H9 (cell line): ENCODE measurements around the gene KDM2B. TPM values are rescaled to one million over a fixed set of nuclear protein-coding genes. Genes with fewer than 3 reads are reported as not detected.

ENCODE experiments used
- DNase-seq: peaks from one replicate; pipeline ENCODE4 v3.0.0-alpha.2; 2017
- H2AFZ ChIP-seq: one replicate; pipeline ENCODE4 v1.6.1; 2013; ENCODE audit warnings: mild to moderate bottlenecking, low read length, control low read depth, moderate library complexity
- H2AK5ac ChIP-seq: 2 replicates; pipeline ENCODE4 v1.6.1; 2013; ENCODE audit warnings: low read length, control low read depth, mixed read lengths; ENCODE audit not compliant: insufficient read length
- H2BK120ac ChIP-seq: one replicate; pipeline ENCODE4 v1.6.1; 2013; ENCODE audit warnings: low read depth, mild to moderate bottlenecking, low read length, control low read depth, inconsistent platforms; ENCODE audit not compliant: poor library complexity, severe bottlenecking
- H2BK12ac ChIP-seq: 2 replicates; pipeline ENCODE4 v1.6.1; 2013; ENCODE audit warnings: low read length, control low read depth, mixed read lengths, low read depth; ENCODE audit not compliant: insufficient read length
- H2BK15ac ChIP-seq: 2 replicates; pipeline ENCODE4 v1.6.1; 2013; ENCODE audit warnings: low read depth, low read length, control low read depth
- H2BK20ac ChIP-seq: one replicate; pipeline ENCODE4 v1.6.1; 2013; ENCODE audit warnings: low read depth, mild to moderate bottlenecking, low read length, control low read depth, inconsistent platforms; ENCODE audit not compliant: poor library complexity, severe bottlenecking
- H2BK5ac ChIP-seq: 2 replicates; pipeline ENCODE4 v1.6.1; 2013; ENCODE audit warnings: low read length, control low read depth, mixed read lengths; ENCODE audit not compliant: insufficient read length
- H3K14ac ChIP-seq: 2 replicates; pipeline ENCODE4 v1.6.1; 2013; ENCODE audit warnings: low read length, control low read depth; ENCODE audit not compliant: insufficient read depth
- H3K18ac ChIP-seq: 2 replicates; pipeline ENCODE4 v1.6.1; 2013; ENCODE audit warnings: low read depth, mild to moderate bottlenecking, mixed read lengths, low read length, control low read depth; ENCODE audit not compliant: insufficient read length
- H3K23ac ChIP-seq: 2 replicates; pipeline ENCODE4 v1.6.1; 2013; ENCODE audit warnings: low read length, control low read depth, mixed read lengths, low read depth; ENCODE audit not compliant: insufficient read length
- H3K23me2 ChIP-seq: 2 replicates; pipeline ENCODE4 v1.6.1; 2013; ENCODE audit warnings: low read depth, mild to moderate bottlenecking, mixed read lengths, low read length, control low read depth; ENCODE audit not compliant: insufficient read length, poor library complexity, severe bottlenecking
- H3K27ac ChIP-seq: 2 replicates; pipeline ENCODE4 v1.5.1; 2013; ENCODE audit warnings: low read length, control low read depth, mixed read lengths, low read depth; ENCODE audit not compliant: insufficient read length
- H3K27me3 ChIP-seq: 2 replicates; pipeline ENCODE4 v1.6.1; 2013; ENCODE audit warnings: low read length, control low read depth, inconsistent platforms; ENCODE audit not compliant: insufficient read depth
- H3K4ac ChIP-seq: 2 replicates; pipeline ENCODE4 v1.6.1; 2013; ENCODE audit warnings: low read depth, mild to moderate bottlenecking, control low read depth, inconsistent platforms, low read length, moderate library complexity
- H3K4me1 ChIP-seq: 2 replicates; pipeline ENCODE4 v1.6.1; 2013; ENCODE audit warnings: low read length, control low read depth, inconsistent platforms; ENCODE audit not compliant: insufficient read depth
- H3K4me2 ChIP-seq: 2 replicates; pipeline ENCODE4 v1.6.1; 2013; ENCODE audit warnings: low read length, control low read depth, mixed read lengths; ENCODE audit not compliant: insufficient read length, insufficient read depth
- H3K56ac ChIP-seq: 2 replicates; pipeline ENCODE4 v1.6.1; 2013; ENCODE audit warnings: low read depth, mild to moderate bottlenecking, mixed read lengths, low read length, control low read depth; ENCODE audit not compliant: insufficient read length
- H3K79me1 ChIP-seq: 2 replicates; pipeline ENCODE4 v1.6.1; 2013; ENCODE audit warnings: low read depth, mild to moderate bottlenecking, moderate library complexity, low read length, control low read depth, inconsistent platforms; ENCODE audit not compliant: insufficient read depth, poor library complexity, severe bottlenecking
- H3K79me2 ChIP-seq: 2 replicates; pipeline ENCODE4 v1.6.1; 2013; ENCODE audit warnings: low read length, control low read depth, inconsistent platforms; ENCODE audit not compliant: insufficient read depth
- H3K9ac ChIP-seq: 2 replicates; pipeline ENCODE4 v1.6.1; 2013; ENCODE audit warnings: low read length, control low read depth, mixed read lengths; ENCODE audit not compliant: insufficient read length; ENCODE audit errors: extremely low read depth
- H3K9me3 ChIP-seq: one replicate; pipeline ENCODE4 v1.6.1; 2013; ENCODE audit warnings: low read depth, low read length, inconsistent platforms; ENCODE audit not compliant: control insufficient read depth
- H3T11ph ChIP-seq: one replicate; pipeline ENCODE4 v1.6.1; 2013; ENCODE audit warnings: mild to moderate bottlenecking, low read length, control low read depth, inconsistent platforms
- H4K20me1 ChIP-seq: one replicate; pipeline ENCODE4 v1.6.1; 2013; ENCODE audit not compliant: control insufficient read depth, insufficient read length, insufficient read depth
- H4K5ac ChIP-seq: 2 replicates; pipeline ENCODE4 v1.6.1; 2013; ENCODE audit warnings: low read depth, mild to moderate bottlenecking, mixed read lengths, low read length, control low read depth; ENCODE audit not compliant: insufficient read length
- H4K8ac ChIP-seq: replicated peaks from 2 replicates; pipeline ENCODE4 v1.6.1; 2013; ENCODE audit warnings: low read length, control low read depth, mixed read lengths, low read depth; ENCODE audit not compliant: insufficient read length
- H4K91ac ChIP-seq: 2 replicates; pipeline ENCODE4 v1.6.1; 2013; ENCODE audit warnings: low read depth, mild to moderate bottlenecking, moderate library complexity, mixed read lengths, low read length, control low read depth; ENCODE audit not compliant: insufficient read length
- H3K27ac Mint-ChIP-seq, 3 experiments: 2 replicates in 2 of 3; 3 replicates in 1 of 3; pipeline ENCODE4 v1.8.0; 2020 to 2021; ENCODE audit warnings: mixed read lengths in 3 of 3, mild to moderate bottlenecking in 1 of 3, moderate library complexity in 1 of 3
- H3K27me3 Mint-ChIP-seq: 2 replicates; pipeline ENCODE4 v1.8.0; 2021; ENCODE audit warnings: low read depth, mild to moderate bottlenecking, moderate library complexity, mixed read lengths
- H3K36me3 Mint-ChIP-seq, 3 experiments: 2 replicates in 2 of 3; 3 replicates in 1 of 3; pipeline ENCODE4 v1.8.0; 2020 to 2021; ENCODE audit warnings: low read depth in 3 of 3, mixed read lengths in 3 of 3; ENCODE audit not compliant: insufficient read depth in 1 of 3
- H3K4me1 Mint-ChIP-seq, 2 experiments: 2 replicates each; pipeline ENCODE4 v1.8.0; 2020; ENCODE audit warnings: mixed read lengths in 2 of 2
- H3K4me3 Mint-ChIP-seq, 2 experiments: 2 replicates in 1 of 2; 3 replicates in 1 of 2; pipeline ENCODE4 v1.8.0; 2020 to 2021; ENCODE audit warnings: mild to moderate bottlenecking in 2 of 2, mixed read lengths in 2 of 2, moderate library complexity in 1 of 2
- H3K9me3 Mint-ChIP-seq, 2 experiments: 2 replicates in 1 of 2; 3 replicates in 1 of 2; pipeline ENCODE4 v1.8.0; 2020; ENCODE audit warnings: mild to moderate bottlenecking in 2 of 2, mixed read lengths in 2 of 2, moderate library complexity in 1 of 2
- CTCF ChIP-seq: fragments of 200-600 bp; sonication (generic); conservative IDR thresholded peaks from 3 replicates; pipeline ENCODE4 v1.8.0; 2021; ENCODE audit warnings: antibody characterized with exemption, mild to moderate bottlenecking
- WGBS: extraction: QIAGEN DNeasy Blood & Tissue Kit; methylation state at CpG from one replicate; pipeline ENCODE4 v1.1.7; 2013; ENCODE audit warnings: missing lambda C conversion rate, low lambda C conversion rate, mixed read lengths; ENCODE audit not compliant: insufficient read length; ENCODE audit errors: extremely low coverage; 5-methylcytosine and 5-hydroxymethylcytosine counted together
- total RNA-seq: library from RNA; stranded (reverse); gene quantifications from 2 replicates; pipeline ENCODE4 v1.2.1, GENCODE V29; 2021

KDM2B gene
- total RNA-seq, 1 experiment from 2014 or later: 143 TPM

- no peaks in the 10 kb centered on the region for H3K27me3 Mint-ChIP-seq
- H3K9ac ChIP-seq: no peak overlapping the region
Measured at GRCh38 chr12:121628037-121628436, 47.2 kb upstream of the KDM2B start.

More at GRCh38 chr12:121628037-121628436, 47.2 kb upstream of the KDM2B start:
- H3K4me3 Mint-ChIP-seq: peak overlapping the region; percentile 83 to 91
- Histone ChIP-seq H3K18ac (no peak overlapping the region), H4K91ac (no peak overlapping the region), H3K56ac (no peak overlapping the region), H4K5ac (no peak overlapping the region), H2AFZ (no peak overlapping the region), H2BK20ac (no peak overlapping the region), H3K27me3 (no peaks in the 10 kb centered on the region), H3K4me1 (peaks cover 16% of the 10 kb centered on the region; the same call in 1 of the 2 replicates), H2BK5ac (no peak overlapping the region), H3T11ph (no peak overlapping the region), H3K27ac (no peak overlapping the region), H3K79me2 (peaks cover 26% of the 10 kb centered on the region; the same call in 1 of the 2 replicates), H3K4ac (no peak overlapping the region), H4K8ac (no peak overlapping the region), H2BK12ac (no peak overlapping the region), H2BK120ac (no peak overlapping the region), H3K23ac (no peak overlapping the region), H3K14ac (no peak overlapping the region), H3K79me1 (peaks cover 8% of the 10 kb centered on the region), H3K23me2 (peaks cover 19% of the 10 kb centered on the region), H3K9me3 (no peaks in the 10 kb centered on the region), H3K4me2 (peak overlapping the region; percentile 42), H2BK15ac (no peak overlapping the region), H4K20me1 (no peaks in the 10 kb centered on the region), H2AK5ac (no peak overlapping the region)
- no peak for TF ChIP-seq CTCF
- peak overlapping the region in 2 of 3 experiments; percentile 55 to 87; a peak in 1 of 7 replicates for H3K27ac Mint-ChIP-seq
- H3K36me3 Mint-ChIP-seq: peaks cover 6 to 16% (median 10%) of the 10 kb centered on the region in 3 experiments
- peaks cover 44 to 64% of the 10 kb centered on the region in 2 experiments for H3K4me1 Mint-ChIP-seq
- H3K9me3 Mint-ChIP-seq: no peaks in the 10 kb centered on the region
- WGBS: no CpG with 5 or more reads among the region's 8 CpGs
- DNase-seq: no peak
